Naive thymus-derived CD8-positive, alpha-beta T cell (primary cell): ENCODE data around the gene PCED1A. TPM values are rescaled to one million over a fixed set of nuclear protein-coding genes. Genes with fewer than 3 reads are reported as not detected.

Source experiments
- ATAC-seq, 2 donors: fragments of 150-1000 bp; cut with Tn5 transposase in 1 of 2; sonication (Bioruptor Pico), chemical (Tn5 transposase) in 1 of 2; 1 replicate in 1 of 2; 2 replicates in 1 of 2; pipeline ENCODE4 v1.10.0; 2021; ENCODE audit warnings: mild to moderate bottlenecking in 2 of 2, moderate library complexity in 2 of 2
- POLR2A ChIA-PET: fragments of 350-600 bp; sonication (Branson Sonifier 250); formaldehyde crosslinking; loops from one replicate; lab custom pipeline; 2021; ENCODE audit warnings: antibody characterized with exemption; lab: Charles Lee
- DNase-seq, 10 donors: peaks; one replicate each; pipeline versions ENCODE4 v3.0.0 to v3.0.0-alpha.2; 2020 to 2022
- H3K27ac Mint-ChIP-seq, 10 donors: one replicate each; pipeline ENCODE4 v1.8.0; 2020 to 2022; ENCODE audit warnings: mild to moderate bottlenecking in 10 of 10, mixed read lengths in 10 of 10, moderate library complexity in 4 of 10, inconsistent platforms in 1 of 10
- H3K27me3 Mint-ChIP-seq, 5 donors: one replicate each; pipeline ENCODE4 v1.8.0; 2021 to 2022; ENCODE audit warnings: mixed read lengths in 5 of 5
- H3K36me3 Mint-ChIP-seq, 3 donors: one replicate each; pipeline ENCODE4 v1.8.0; 2020 to 2022; ENCODE audit warnings: mixed read lengths in 3 of 3, mild to moderate bottlenecking in 2 of 3, inconsistent platforms in 1 of 3
- H3K4me1 Mint-ChIP-seq, 4 donors: one replicate each; pipeline ENCODE4 v1.8.0; 2021 to 2022; ENCODE audit warnings: mixed read lengths in 4 of 4
- H3K4me3 Mint-ChIP-seq, 10 donors: one replicate each; pipeline ENCODE4 v1.8.0; 2020 to 2022; ENCODE audit warnings: mild to moderate bottlenecking in 10 of 10, mixed read lengths in 10 of 10, moderate library complexity in 6 of 10, inconsistent platforms in 1 of 10
- H3K9me3 Mint-ChIP-seq, 9 donors: one replicate each; pipeline ENCODE4 v1.8.0; 2020 to 2022; ENCODE audit warnings: mixed read lengths in 9 of 9, mild to moderate bottlenecking in 3 of 9, inconsistent platforms in 1 of 9, moderate library complexity in 1 of 9
- polyA plus RNA-seq, 3 donors: library from polyadenylated mRNA; unstranded; fragments of 300-500 nt; fragmentation: Illumina TruSeq; gene quantifications; one replicate each; pipeline ENCODE4 v1.2.3, GENCODE V29; 2021
- total RNA-seq, 8 experiments: library from RNA in 2 of 8; stranded (reverse) in 2 of 8; gene quantifications; one replicate each; pipeline ENCODE4 v1.2.3 and lab custom pipeline; 2021 to 2026

The PCED1A gene
- total and polyA plus RNA-seq, 5 experiments from 2014 or later = 21.9 to 101 (median 29.6) TPM

DNA sequence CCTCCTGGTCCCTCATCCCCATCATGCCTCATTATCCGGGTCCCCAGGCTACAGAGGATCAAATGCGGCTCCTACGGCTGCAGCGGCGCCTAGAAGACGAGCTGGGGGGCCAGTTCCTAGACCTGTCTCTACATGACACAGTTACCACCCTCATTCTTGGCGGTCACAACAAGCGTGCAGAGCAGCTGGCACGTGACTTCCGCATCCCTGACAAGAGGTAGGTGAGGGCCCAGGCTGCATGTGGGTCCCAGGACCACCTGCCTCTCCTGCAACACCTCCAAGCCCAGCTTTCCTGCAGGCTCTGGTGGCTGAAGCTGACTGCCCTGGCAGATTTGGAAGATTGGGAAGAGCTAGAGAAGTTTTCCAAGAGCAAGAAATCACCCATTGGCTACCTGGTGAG is 24.6 kb upstream of the PCED1A start:
- Mint-ChIP-seq H3K9me3 (no peaks in the 10 kb centered on the region), H3K4me3 (peak overlapping the region in 9 of 10 donors; percentile 3 to 74 (median 52)), H3K36me3 (peaks cover 0 to 12% (median 1%) of the 10 kb centered on the region in 3 donors), H3K27me3 (no peaks in the 10 kb centered on the region), H3K27ac (peak overlapping the region; percentile 71 to 90 (median 84)), H3K4me1 (peaks cover 33 to 47% (median 42%) of the 10 kb centered on the region in 4 donors)
- peak in 1 of 10 donors; percentile 8 for DNase-seq
- no peak for ATAC-seq
- POLR2A ChIA-PET = interaction anchor here (0.6 to 4.9 kb wide), 8 partner anchors 8 to 213 kb away, joined by 3 to 26 read pairs (median 4); partner anchors contain the start of genes MRPS26, NOP56, PCED1A and PTPRA

DNA sequence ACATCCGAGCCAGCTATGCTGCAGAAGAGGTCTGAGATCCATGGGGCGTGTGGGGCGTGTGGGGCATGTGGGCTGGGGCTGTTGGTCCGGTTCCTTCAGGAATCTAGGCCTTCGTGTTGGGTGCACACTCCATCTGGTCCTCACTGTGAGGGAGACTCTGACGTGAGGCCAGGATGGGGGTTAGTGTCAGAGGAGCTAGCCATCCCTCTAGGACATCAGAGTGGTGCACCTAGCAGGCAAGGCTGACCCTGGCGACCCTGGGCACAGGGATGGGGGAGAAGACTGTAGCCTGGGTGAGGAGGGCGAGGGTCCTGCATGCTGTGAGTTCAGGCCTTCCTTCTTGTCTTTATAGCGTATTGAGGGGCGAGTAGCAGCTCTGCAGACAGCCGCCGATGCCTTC is 24.2 kb upstream of the PCED1A start:
- peaks cover 33 to 47% (median 42%) of the 10 kb centered on the region in 4 donors for H3K4me1 Mint-ChIP-seq
- POLR2A ChIA-PET = interaction anchor here (0.6 to 4.9 kb wide), 7 partner anchors 8 to 213 kb away, joined by 3 to 26 read pairs (median 5); partner anchors contain the start of genes NOP56, PCED1A, PTPRA and VPS16
- no peaks in the 10 kb centered on the region for H3K27me3 Mint-ChIP-seq
- peaks cover 0 to 12% (median 1%) of the 10 kb centered on the region in 3 donors for H3K36me3 Mint-ChIP-seq
- DNase-seq (no peak), ATAC-seq (no peak)
- H3K9me3 Mint-ChIP-seq = no peaks in the 10 kb centered on the region
- H3K27ac Mint-ChIP-seq = peak overlapping the region in 8 of 10 donors; percentile 19 to 90 (median 61)
- peak overlapping the region in 1 of 10 donors; percentile 43 for H3K4me3 Mint-ChIP-seq

DNA sequence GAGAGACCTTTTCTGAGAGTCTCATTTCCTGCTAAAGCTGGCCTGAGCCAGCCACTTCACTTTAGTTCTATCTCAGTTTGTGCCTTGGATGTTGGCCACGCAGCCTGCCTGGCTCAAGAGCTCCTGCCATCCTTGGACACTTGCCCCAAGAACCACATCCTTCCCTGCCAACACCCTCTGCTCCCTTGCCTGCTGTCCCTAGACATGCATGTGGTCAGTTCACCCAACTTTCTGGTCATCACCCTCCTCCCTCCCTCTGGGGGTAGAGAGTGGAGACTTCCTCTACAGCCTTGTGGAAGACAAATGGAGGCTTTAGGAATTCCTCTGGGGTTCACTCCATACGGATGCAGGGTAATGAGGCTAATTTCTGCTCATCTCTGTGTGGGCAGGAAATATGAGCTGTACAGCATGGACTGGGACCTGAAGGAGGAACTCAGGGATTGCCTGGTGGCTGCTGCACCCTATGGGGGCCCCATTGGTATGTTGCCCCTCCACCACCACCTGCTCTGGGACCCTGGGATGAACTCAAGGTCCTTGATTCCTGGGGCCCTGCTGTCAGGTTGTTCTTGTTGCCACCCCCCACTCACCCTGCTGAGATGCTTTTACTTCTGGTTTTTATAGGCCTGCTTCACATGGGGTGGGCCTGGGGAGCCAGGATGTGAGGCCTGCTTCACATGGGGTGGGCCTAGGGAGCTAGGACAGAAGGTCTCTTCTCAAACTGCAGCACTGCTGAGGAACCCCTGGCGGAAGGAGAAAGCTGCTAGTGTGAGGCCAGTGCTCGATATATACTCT is 19.1 kb upstream of the PCED1A start:
- POLR2A ChIA-PET = no interaction called here
- peaks cover 3 to 12% (median 5%) of the 10 kb centered on the region in 4 donors for H3K4me1 Mint-ChIP-seq
- no peak overlapping the region for H3K4me3 Mint-ChIP-seq
- DNase-seq (no peak), ATAC-seq (no peak)
- H3K27ac Mint-ChIP-seq = peak overlapping the region in 1 of 10 donors; percentile 10
- no peaks in the 10 kb centered on the region for H3K9me3 Mint-ChIP-seq
- H3K36me3 Mint-ChIP-seq = peaks cover 0 to 12% (median 1%) of the 10 kb centered on the region in 3 donors
- no peaks in the 10 kb centered on the region for H3K27me3 Mint-ChIP-seq

DNA sequence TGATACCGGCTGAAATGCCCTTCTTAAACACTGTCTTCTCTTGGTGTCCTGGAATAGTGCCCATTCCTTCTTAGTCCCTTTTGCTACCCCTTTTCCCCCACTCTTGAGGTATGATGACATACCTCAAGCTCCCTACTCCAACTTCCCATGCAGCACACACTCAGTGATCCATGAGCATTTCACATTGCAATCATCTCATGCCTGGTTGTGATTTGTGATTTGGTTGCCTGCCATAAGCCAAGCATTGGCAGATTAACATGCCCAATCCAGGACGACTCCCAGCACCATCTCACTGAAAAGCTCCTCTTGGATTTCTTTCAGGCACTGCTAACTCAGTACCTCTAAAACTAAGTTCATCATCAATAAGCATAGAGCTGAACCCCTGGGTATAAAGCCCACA is 18.1 kb upstream of the PCED1A start:
- POLR2A ChIA-PET = interaction anchor here (0.6 kb wide), 1 partner anchor 9 kb away, joined by 5 read pairs; no protein-coding TSS in a partner anchor
- Mint-ChIP-seq H3K36me3 (peaks cover 0 to 11% (median 1%) of the 10 kb centered on the region in 3 donors), H3K9me3 (no peaks in the 10 kb centered on the region), H3K27me3 (no peaks in the 10 kb centered on the region), H3K27ac (no peak overlapping the region), H3K4me3 (no peak overlapping the region), H3K4me1 (peaks cover 0 to 9% (median 4%) of the 10 kb centered on the region in 4 donors)
- no peak for DNase-seq
- no peak for ATAC-seq

DNA sequence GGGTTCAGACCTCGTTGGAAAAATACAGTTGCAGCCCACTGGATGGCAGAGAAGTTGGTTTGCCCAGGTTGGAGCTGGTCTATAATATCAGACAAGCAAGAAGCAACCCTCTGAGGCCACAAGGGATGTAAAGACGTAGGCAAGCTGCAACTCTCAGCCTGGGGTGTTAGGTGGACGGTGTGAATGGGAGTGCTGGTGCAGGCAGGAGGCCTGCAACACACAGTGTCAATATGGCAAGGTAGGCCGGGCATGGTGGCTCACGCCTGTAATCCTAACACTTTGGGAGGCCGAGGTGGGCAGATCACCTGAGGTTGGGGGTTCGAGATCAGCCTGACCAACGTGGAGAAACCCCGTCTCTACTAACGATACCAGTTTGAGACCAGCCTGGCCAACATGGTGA is 10.6 kb upstream of the PCED1A start:
- no peaks in the 10 kb centered on the region for H3K9me3 Mint-ChIP-seq
- peaks cover 7 to 36% (median 23%) of the 10 kb centered on the region in 4 donors for H3K4me1 Mint-ChIP-seq
- peak overlapping the region in 4 of 10 donors; percentile 43 to 72 (median 60) for H3K27ac Mint-ChIP-seq
- H3K27me3 Mint-ChIP-seq = no peaks in the 10 kb centered on the region
- no peak for DNase-seq
- POLR2A ChIA-PET = interaction anchor here (0.6 to 3.9 kb wide), 3 partner anchors 11 to 44 kb away, joined by 3 to 15 read pairs (median 3); partner anchors contain the start of genes PCED1A and VPS16
- no peak overlapping the region for H3K4me3 Mint-ChIP-seq
- no peak for ATAC-seq
- H3K36me3 Mint-ChIP-seq = peaks cover 0 to 2% (median 0%) of the 10 kb centered on the region in 3 donors

DNA sequence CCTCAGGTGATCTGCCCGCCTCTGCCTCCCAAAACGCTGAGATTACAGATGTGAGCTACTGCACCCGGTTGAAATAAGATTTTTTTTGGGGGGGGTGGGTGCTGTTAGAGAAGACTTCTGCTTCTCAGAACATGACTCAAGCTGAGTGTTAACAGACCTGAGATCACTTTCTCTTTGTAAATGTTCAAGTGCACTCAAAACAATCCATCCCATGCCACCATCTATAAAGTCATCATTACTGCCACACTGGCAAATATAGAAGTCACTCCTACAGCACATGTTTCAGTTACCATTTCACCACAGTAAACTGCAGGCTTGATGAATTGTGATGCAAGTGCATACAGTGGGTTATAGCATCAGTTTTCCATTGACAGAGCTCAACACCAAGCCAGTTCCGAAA is 9.1 kb upstream of the PCED1A start:
- ATAC-seq = no peak
- H3K4me1 Mint-ChIP-seq = peaks cover 13 to 46% (median 34%) of the 10 kb centered on the region in 4 donors
- POLR2A ChIA-PET = interaction anchor here (0.7 to 1.3 kb wide), 5 partner anchors 9 to 78 kb away, joined by 3 to 6 read pairs (median 4); partner anchors contain the start of genes PCED1A, PTPRA and VPS16
- no peaks in the 10 kb centered on the region for H3K9me3 Mint-ChIP-seq
- no peaks in the 10 kb centered on the region for H3K27me3 Mint-ChIP-seq
- peak overlapping the region in 1 of 10 donors; percentile 11 for H3K27ac Mint-ChIP-seq
- H3K36me3 Mint-ChIP-seq = peaks cover 0 to 2% (median 0%) of the 10 kb centered on the region in 3 donors
- no peak for DNase-seq
- no peak overlapping the region for H3K4me3 Mint-ChIP-seq

DNA sequence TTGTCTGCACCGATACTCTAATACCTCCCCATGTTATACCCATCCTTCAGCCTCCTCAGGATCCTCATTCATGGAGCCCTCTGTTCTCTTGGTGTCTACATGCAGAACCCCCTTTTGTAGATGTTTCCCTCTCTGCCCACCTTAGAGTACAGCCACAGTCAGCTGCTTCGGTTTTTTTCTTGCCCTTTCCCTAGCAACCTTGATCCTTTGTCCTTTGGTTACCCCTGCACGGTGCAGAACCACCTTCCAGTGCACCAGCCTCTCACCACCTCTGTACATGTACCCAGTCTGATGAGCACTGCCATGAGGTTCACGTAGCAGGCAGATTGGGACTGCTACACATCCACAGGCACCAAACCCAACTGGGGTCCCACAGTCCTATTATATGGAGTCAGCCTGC is 7.3 kb upstream of the PCED1A start:
- Mint-ChIP-seq H3K36me3 (peaks cover 0 to 4% (median 0%) of the 10 kb centered on the region in 3 donors), H3K27ac (peak overlapping the region in 2 of 10 donors; percentile 10 to 39), H3K4me3 (no peak overlapping the region), H3K4me1 (peaks cover 20 to 52% (median 35%) of the 10 kb centered on the region in 4 donors), H3K27me3 (no peaks in the 10 kb centered on the region), H3K9me3 (no peaks in the 10 kb centered on the region)
- ATAC-seq (no peak), DNase-seq (no peak)
- POLR2A ChIA-PET = no interaction called here

DNA sequence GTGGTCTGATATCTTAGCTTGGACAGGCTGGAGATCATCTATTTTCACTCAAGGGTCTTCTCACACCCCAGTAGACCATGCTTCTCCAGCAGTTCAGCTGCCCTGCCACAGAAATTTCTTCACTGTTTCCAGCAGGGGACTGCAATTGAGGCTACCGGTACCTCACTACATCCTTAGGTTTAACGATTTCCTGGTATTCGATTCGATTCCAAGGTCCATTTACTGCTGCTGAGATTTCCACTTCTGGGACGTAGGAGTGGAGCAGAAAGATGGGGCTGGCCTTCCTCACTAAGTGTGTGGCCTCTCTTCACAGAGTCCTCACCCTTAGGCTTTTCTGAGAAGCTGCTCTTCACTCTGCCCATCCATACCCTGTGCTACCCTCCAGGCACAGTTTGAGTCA is 6.2 kb upstream of the PCED1A start:
- POLR2A ChIA-PET = no interaction called here
- H3K27ac Mint-ChIP-seq = peak overlapping the region in 1 of 10 donors; percentile 35
- H3K4me3 Mint-ChIP-seq = no peak overlapping the region
- peaks cover 15 to 42% (median 27%) of the 10 kb centered on the region in 4 donors for H3K4me1 Mint-ChIP-seq
- DNase-seq (no peak), ATAC-seq (no peak)
- H3K9me3 Mint-ChIP-seq = no peaks in the 10 kb centered on the region
- H3K36me3 Mint-ChIP-seq = peaks cover 0 to 4% (median 0%) of the 10 kb centered on the region in 3 donors
- H3K27me3 Mint-ChIP-seq = no peaks in the 10 kb centered on the region

DNA sequence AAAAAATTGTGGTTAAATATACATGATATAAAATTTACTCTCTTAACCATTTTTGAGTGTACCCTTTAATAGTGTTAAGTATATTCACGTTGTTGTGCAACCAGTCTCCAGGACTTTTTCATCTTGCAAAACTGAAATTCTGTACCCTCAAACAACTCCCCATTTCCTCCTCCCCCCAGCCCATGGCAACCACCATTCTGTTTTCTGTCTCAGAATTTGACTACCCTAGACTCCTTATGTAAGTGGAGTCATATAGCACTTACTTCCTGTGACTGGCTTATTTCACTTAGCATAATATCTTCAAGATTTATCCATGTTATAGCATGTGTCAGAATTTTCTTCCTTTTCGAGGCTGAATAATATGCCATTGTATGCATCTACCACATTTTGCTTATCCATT is 5.2 kb upstream of the PCED1A start:
- peak overlapping the region in 3 of 10 donors; percentile 12 to 73 (median 25) for H3K27ac Mint-ChIP-seq
- H3K36me3 Mint-ChIP-seq = peaks cover 0 to 4% (median 0%) of the 10 kb centered on the region in 3 donors
- ATAC-seq = no peak
- H3K4me1 Mint-ChIP-seq = peaks cover 19 to 46% (median 29%) of the 10 kb centered on the region in 4 donors
- POLR2A ChIA-PET = no interaction called here
- no peak for DNase-seq
- H3K4me3 Mint-ChIP-seq = no peak overlapping the region
- H3K9me3 Mint-ChIP-seq = no peaks in the 10 kb centered on the region
- no peaks in the 10 kb centered on the region for H3K27me3 Mint-ChIP-seq

DNA sequence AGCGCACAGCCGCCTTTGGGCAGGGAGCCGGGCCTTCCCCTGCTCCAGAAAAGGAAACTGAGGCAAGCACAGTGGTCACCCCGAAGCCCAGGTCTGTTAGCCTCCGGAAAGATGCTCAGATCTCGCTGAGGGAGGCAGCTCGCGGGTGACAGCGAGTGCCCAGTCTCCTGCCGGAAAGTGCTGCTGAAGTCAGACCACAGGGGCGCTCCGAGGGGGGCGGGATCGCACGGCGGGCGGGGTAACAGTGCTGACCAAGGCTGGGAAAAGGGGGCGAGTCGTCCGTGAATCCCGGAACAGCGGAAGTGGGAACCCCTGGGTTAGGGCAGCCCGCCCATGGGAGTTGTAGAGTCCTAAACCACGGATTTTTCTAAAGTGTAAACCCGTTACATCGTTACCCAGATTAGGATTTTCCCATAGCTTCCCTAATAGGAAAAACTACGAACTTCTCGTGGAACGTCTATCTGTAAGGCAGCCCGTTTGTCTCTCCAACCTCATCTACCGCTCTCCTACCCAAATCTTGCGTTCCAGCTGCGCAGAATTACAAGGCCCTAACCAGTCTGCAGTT is 594 bp upstream of the PCED1A start:
- peak overlapping the region; percentile 78 to 91 (median 90) for H3K4me3 Mint-ChIP-seq
- peaks cover 28 to 58% (median 48%) of the 10 kb centered on the region in 4 donors for H3K4me1 Mint-ChIP-seq
- H3K27me3 Mint-ChIP-seq = no peaks in the 10 kb centered on the region
- POLR2A ChIA-PET = interaction anchor here (0.6 to 3.1 kb wide), 16 partner anchors 8 to 629 kb away, joined by 3 to 26 read pairs (median 4); partner anchors contain the start of genes EBF4, IDH3B, NOP56 and PTPRA
- H3K36me3 Mint-ChIP-seq = peaks cover 0 to 5% (median 0%) of the 10 kb centered on the region in 3 donors
- no peaks in the 10 kb centered on the region for H3K9me3 Mint-ChIP-seq
- peak in 4 of 10 donors; percentile 13 to 42 (median 21) for DNase-seq
- peak; percentile 19 to 31 for ATAC-seq
- peak overlapping the region in 9 of 10 donors; percentile 79 to 95 (median 87) for H3K27ac Mint-ChIP-seq

DNA sequence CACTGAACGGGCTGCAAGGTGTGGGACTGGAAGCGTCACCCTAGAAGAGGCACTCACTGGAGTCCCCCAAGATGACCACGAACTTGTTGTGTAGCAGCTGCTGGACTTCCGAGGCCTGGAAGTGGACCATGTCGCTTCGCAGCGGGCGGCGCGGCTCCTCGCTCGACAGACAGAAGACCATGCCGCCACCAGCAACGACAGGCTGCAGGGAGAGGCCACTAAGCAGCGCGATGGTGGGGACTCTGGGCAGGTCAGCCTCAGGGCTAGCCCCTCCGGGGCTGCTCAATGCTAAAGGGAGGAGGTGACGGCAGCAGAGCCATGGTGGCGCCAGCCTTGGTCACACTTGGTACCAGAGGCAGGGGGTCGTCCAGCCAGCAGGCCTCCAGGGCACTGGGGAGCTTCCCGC is 720 bp downstream of the PCED1A start:
- POLR2A ChIA-PET = interaction anchor here (0.6 to 3.1 kb wide), 16 partner anchors 8 to 646 kb away, joined by 3 to 26 read pairs (median 4); partner anchors contain the start of genes CPXM1, EBF4, IDH3B and NOP56
- no peak for ATAC-seq

More for the DNA sequence above, 720 bp downstream of the PCED1A start:
- Mint-ChIP-seq H3K27me3 (no peaks in the 10 kb centered on the region), H3K4me3 (peak overlapping the region; percentile 71 to 91 (median 88)), H3K9me3 (no peaks in the 10 kb centered on the region), H3K4me1 (peaks cover 26 to 48% (median 40%) of the 10 kb centered on the region in 4 donors), H3K27ac (peak overlapping the region; percentile 82 to 96 (median 92)), H3K36me3 (peaks cover 0 to 12% (median 5%) of the 10 kb centered on the region in 3 donors)
- DNase-seq = no peak
